SW 1271 (cell line): Measurements from ENCODE around the gene PTPRF.

Source experiments
- DNase-seq, 2 experiments: peaks; one replicate each; lab custom pipeline; 2025; lab: John Stamatoyannopoulos, UW

Gene PTPRF

GRCh38 chr1:43552813-43553212 lies 22.1 kb downstream of the PTPRF start:
- no peak for DNase-seq

- peak in 1 of 2 experiments; percentile 62 for DNase-seq
Measured at GRCh38 chr1:43554444-43554992, 23.8 kb downstream of the PTPRF start.

GRCh38 chr1:43556782-43557181 lies 26.1 kb downstream of the PTPRF start:
- DNase-seq: no peak

- no peak for DNase-seq
Measured at GRCh38 chr1:43557744-43558245, 27.1 kb downstream of the PTPRF start.

GRCh38 chr1:43558346-43558841 lies 27.7 kb downstream of the PTPRF start:
- no peak for DNase-seq

GRCh38 chr1:43559714-43560113 lies 29.0 kb downstream of the PTPRF start:
- DNase-seq: no peak

- DNase-seq: no peak
Measured at GRCh38 chr1:43560286-43560685, 29.6 kb downstream of the PTPRF start.

- no peak for DNase-seq
Measured at GRCh38 chr1:43563876-43564539, 33.3 kb downstream of the PTPRF start.

- no peak for DNase-seq
Measured at GRCh38 chr1:43564551-43565348, 34.1 kb downstream of the PTPRF start.

- DNase-seq: no peak
Measured at GRCh38 chr1:43565600-43566360, 35.1 kb downstream of the PTPRF start.

GRCh38 chr1:43566382-43567044 lies 35.8 kb downstream of the PTPRF start:
- DNase-seq: no peak

GRCh38 chr1:43569175-43569574 lies 38.5 kb downstream of the PTPRF start:
- no peak for DNase-seq

- no peak for DNase-seq
Measured at GRCh38 chr1:43570277-43570676, 39.6 kb downstream of the PTPRF start.

GRCh38 chr1:43570715-43571114 lies 40.0 kb downstream of the PTPRF start:
- DNase-seq: no peak

- DNase-seq: no peak
Measured at GRCh38 chr1:43572084-43572483, 41.4 kb downstream of the PTPRF start.

GRCh38 chr1:43572538-43572937 lies 41.9 kb downstream of the PTPRF start:
- no peak for DNase-seq

GRCh38 chr1:43573066-43573800 lies 42.5 kb downstream of the PTPRF start:
- no peak for DNase-seq

GRCh38 chr1:43576521-43576920 lies 45.8 kb downstream of the PTPRF start:
- DNase-seq: no peak

- DNase-seq: no peak
Measured at GRCh38 chr1:43577655-43578542, 47.2 kb downstream of the PTPRF start.

- DNase-seq: no peak
Measured at GRCh38 chr1:43580039-43580438, 49.4 kb downstream of the PTPRF start.
